Upper lobe of left lung (tissue), 4 donors: Measurements from ENCODE around the gene VSIR.

ENCODE experiments used
- CTCF ChIP-seq, 6 experiments: fragments of 450-650 bp in 4 of 6; fragments of 200-600 bp in 2 of 6; sonication (generic) in 2 of 6; IDR thresholded peaks; one replicate each; pipeline ENCODE4 v1.5.1; 2016 to 2019; ENCODE audit warnings: antibody characterized with exemption in 6 of 6
- EP300 ChIP-seq, 4 donors: sonication (generic); formaldehyde crosslinking; IDR thresholded peaks; one replicate each; pipeline ENCODE4 v1.5.1; 2017; ENCODE audit warnings: antibody characterized with exemption in 4 of 4, control low read depth in 2 of 4
- POLR2A ChIP-seq, 4 donors: fragments of 450-650 bp; IDR thresholded peaks; one replicate each; pipeline ENCODE4 v1.5.1; 2016 to 2017; ENCODE audit warnings: antibody characterized with exemption in 4 of 4, mild to moderate bottlenecking in 2 of 4

- TF ChIP-seq CTCF (IDR thresholded peaks at IDR 0.05), result no peak
- no peak for TF ChIP-seq POLR2A (IDR thresholded peaks at IDR 0.05)
- no peak for TF ChIP-seq EP300 (IDR thresholded peaks at IDR 0.05)
Measured at GRCh38 chr10:71744897-71745663, 28.2 kb downstream of the VSIR start.
